ENCODE measurements around the gene BCAS3. TPM values are rescaled to one million over a fixed set of nuclear protein-coding genes. Genes with fewer than 3 reads are reported as not detected.

Gene BCAS3
- total RNA-seq, 1 donor from 2014 or later, result 44.8 TPM

GRCh38 chr17:61326330-61326729 is 648.7 kb downstream of the BCAS3 start:
- Mint-ChIP-seq H3K9me3 (ENCODE audit: unreplicated experiment) (peaks cover 4% of the 10 kb centered on the region), H3K27me3 (ENCODE audit: unreplicated experiment) (peaks cover 4% of the 10 kb centered on the region), H3K4me1 (ENCODE audit: low read depth, unreplicated experiment) (peaks cover 39% of the 10 kb centered on the region), H3K4me3 (ENCODE audit: unreplicated experiment) (no peak overlapping the region), H3K27ac (ENCODE audit: unreplicated experiment) (no peak overlapping the region), H3K36me3 (ENCODE audit: unreplicated experiment) (no peaks in the 10 kb centered on the region)
- DNase-seq, result no peak
- TF ChIP-seq, protein P1, sequence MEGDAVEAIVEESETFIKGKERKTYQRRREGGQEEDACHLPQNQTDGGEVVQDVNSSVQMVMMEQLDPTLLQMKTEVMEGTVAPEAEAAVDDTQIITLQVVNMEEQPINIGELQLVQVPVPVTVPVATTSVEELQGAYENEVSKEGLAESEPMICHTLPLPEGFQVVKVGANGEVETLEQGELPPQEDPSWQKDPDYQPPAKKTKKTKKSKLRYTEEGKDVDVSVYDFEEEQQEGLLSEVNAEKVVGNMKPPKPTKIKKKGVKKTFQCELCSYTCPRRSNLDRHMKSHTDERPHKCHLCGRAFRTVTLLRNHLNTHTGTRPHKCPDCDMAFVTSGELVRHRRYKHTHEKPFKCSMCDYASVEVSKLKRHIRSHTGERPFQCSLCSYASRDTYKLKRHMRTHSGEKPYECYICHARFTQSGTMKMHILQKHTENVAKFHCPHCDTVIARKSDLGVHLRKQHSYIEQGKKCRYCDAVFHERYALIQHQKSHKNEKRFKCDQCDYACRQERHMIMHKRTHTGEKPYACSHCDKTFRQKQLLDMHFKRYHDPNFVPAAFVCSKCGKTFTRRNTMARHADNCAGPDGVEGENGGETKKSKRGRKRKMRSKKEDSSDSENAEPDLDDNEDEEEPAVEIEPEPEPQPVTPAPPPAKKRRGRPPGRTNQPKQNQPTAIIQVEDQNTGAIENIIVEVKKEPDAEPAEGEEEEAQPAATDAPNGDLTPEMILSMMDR (IDR thresholded peaks at IDR 0.05; ENCODE audit: partially characterized antibody, unreplicated experiment), result no peak

GRCh38 chr17:61328351-61328750 is 650.7 kb downstream of the BCAS3 start:
- no peaks in the 10 kb centered on the region for H3K27me3 Mint-ChIP-seq (ENCODE audit: unreplicated experiment)
- H3K4me3 Mint-ChIP-seq (ENCODE audit: unreplicated experiment), result no peak overlapping the region
- DNase-seq, result no peak
- H3K9me3 Mint-ChIP-seq (ENCODE audit: unreplicated experiment), result peaks cover 4% of the 10 kb centered on the region
- H3K27ac Mint-ChIP-seq (ENCODE audit: unreplicated experiment), result no peak overlapping the region
- H3K4me1 Mint-ChIP-seq (ENCODE audit: low read depth, unreplicated experiment), result peaks cover 32% of the 10 kb centered on the region
- TF ChIP-seq, protein P1 (IDR thresholded peaks at IDR 0.05; ENCODE audit: partially characterized antibody, unreplicated experiment), result no peak
- H3K36me3 Mint-ChIP-seq (ENCODE audit: unreplicated experiment), result no peaks in the 10 kb centered on the region

- H3K9me3 Mint-ChIP-seq (ENCODE audit: unreplicated experiment), result peaks cover 5% of the 10 kb centered on the region
- no peak overlapping the region for H3K4me3 Mint-ChIP-seq (ENCODE audit: unreplicated experiment)
- no peak overlapping the region for H3K27ac Mint-ChIP-seq (ENCODE audit: unreplicated experiment)
- DNase-seq, result no peak
- peaks cover 15% of the 10 kb centered on the region for H3K4me1 Mint-ChIP-seq (ENCODE audit: low read depth, unreplicated experiment)
- peaks cover 3% of the 10 kb centered on the region for H3K27me3 Mint-ChIP-seq (ENCODE audit: unreplicated experiment)
- TF ChIP-seq, protein P1 (IDR thresholded peaks at IDR 0.05; ENCODE audit: partially characterized antibody, unreplicated experiment), result no peak
- H3K36me3 Mint-ChIP-seq (ENCODE audit: unreplicated experiment), result no peaks in the 10 kb centered on the region
Measured at GRCh38 chr17:61330174-61331150, 652.8 kb downstream of the BCAS3 start.

GRCh38 chr17:61331178-61331577 is 653.5 kb downstream of the BCAS3 start:
- H3K9me3 Mint-ChIP-seq (ENCODE audit: unreplicated experiment), result peaks cover 5% of the 10 kb centered on the region

More at GRCh38 chr17:61331178-61331577, 653.5 kb downstream of the BCAS3 start:
- TF ChIP-seq, protein P1 (IDR thresholded peaks at IDR 0.05; ENCODE audit: partially characterized antibody, unreplicated experiment), result no peak
- DNase-seq, result no peak
- H3K36me3 Mint-ChIP-seq (ENCODE audit: unreplicated experiment), result no peaks in the 10 kb centered on the region
- H3K27me3 Mint-ChIP-seq (ENCODE audit: unreplicated experiment), result peaks cover 3% of the 10 kb centered on the region
- peaks cover 10% of the 10 kb centered on the region for H3K4me1 Mint-ChIP-seq (ENCODE audit: low read depth, unreplicated experiment)
- H3K4me3 Mint-ChIP-seq (ENCODE audit: unreplicated experiment), result no peak overlapping the region
- H3K27ac Mint-ChIP-seq (ENCODE audit: unreplicated experiment), result no peak overlapping the region

Measured in glutamatergic neuron (in vitro differentiated cells).